Left colon (tissue), 2 donors: ENCODE measurements around the gene GALNT9. TPM values are rescaled to one million over a fixed set of nuclear protein-coding genes. Genes with fewer than 3 reads are reported as not detected.
A peak's percentile ranks its signal among the peaks of the same experiment; 100 is the strongest.
"Not testable (repeated sequence)": the region's sequence is repeated elsewhere in the genome, so short reads cannot be mapped to it uniquely, and the experiment has no call there.

Experiments
- ATAC-seq: fragments of 200-7000 bp; cut with Tn5 transposase; one replicate; pipeline ENCODE4 v1.9.1; 2020; ENCODE audit warnings: mild to moderate bottlenecking, moderate library complexity
- DNase-seq, 2 donors: peaks; one replicate each; pipeline ENCODE4 v3.0.0-alpha.2; 2020
- intact Hi-C, 2 donors: fragments of 100-400 bp; cut with DNase I in 1 of 2; cut with micrococcal nuclease in 1 of 2; formaldehyde crosslinking; loops; one replicate each; pipeline versions ENCODE4 v1.11.2 to v1.14.0; 2022; cut with DNase I, micrococcal nuclease
- total RNA-seq, 2 donors: library from RNA; stranded (reverse); fragmentation: NEBNext Ultra II Directional; extraction: Animal tissue kit (Norgen Biotek cat#: 25700); gene quantifications; one replicate each; pipeline ENCODE4 v1.2.1, GENCODE V29; 2021
- donor health status: DM: no; HTN: no; CAD: no.
- donor health status: DM: yes; HTN: yes; CAD: no.

The GALNT9 gene
- total RNA-seq, 2 donors from 2014 or later = 0.39 TPM; not detected in 1

GRCh38 chr12:132201391-132202120, 127.8 kb downstream of the GALNT9 start:
- DNase-seq (no peak), ATAC-seq (no peak)
- intact Hi-C loops = no loop called here

GRCh38 chr12:132200800-132201199, 128.6 kb downstream of the GALNT9 start:
- no peak for ATAC-seq
- intact Hi-C loops = no loop called here
- DNase-seq = no peak

GRCh38 chr12:132199526-132200319, 129.7 kb downstream of the GALNT9 start:
- intact Hi-C loops = no loop called here
- ATAC-seq (no peak), DNase-seq (no peak)

GRCh38 chr12:132199101-132199500, 130.3 kb downstream of the GALNT9 start:
- ATAC-seq (no peak), DNase-seq (no peak)
- intact Hi-C loops = no loop called here

GRCh38 chr12:132197581-132198354, 131.6 kb downstream of the GALNT9 start:
- ATAC-seq (no peak), DNase-seq (peak in 1 of 2 donors; percentile 20)
- intact Hi-C loops = no loop called here

GRCh38 chr12:132196873-132197390, 132.5 kb downstream of the GALNT9 start:
- ATAC-seq (no peak), DNase-seq (no peak)
- intact Hi-C loops = no loop called here

GRCh38 chr12:132196038-132196872, 133.1 kb downstream of the GALNT9 start:
- DNase-seq (no peak), ATAC-seq (peak; percentile 61)
- intact Hi-C loops = no loop called here

GRCh38 chr12:132195242-132195641, 134.1 kb downstream of the GALNT9 start:
- DNase-seq, intact Hi-C loops, ATAC-seq: not testable (repeated sequence)

GRCh38 chr12:132194556-132194955, 134.8 kb downstream of the GALNT9 start:
- DNase-seq = no peak
- no peak for ATAC-seq
- intact Hi-C loops = no loop called here

GRCh38 chr12:132194056-132194455, 135.3 kb downstream of the GALNT9 start:
- intact Hi-C loops = no loop called here
- DNase-seq = no peak
- ATAC-seq = no peak

GRCh38 chr12:132191715-132192553, 137.5 kb downstream of the GALNT9 start:
- ATAC-seq (no peak), DNase-seq (no peak)
- intact Hi-C loops = no loop called here

GRCh38 chr12:132190834-132191500, 138.4 kb downstream of the GALNT9 start:
- ATAC-seq (no peak), DNase-seq (no peak)
- intact Hi-C loops = no loop called here

- intact Hi-C loops = no loop called here
- ATAC-seq = peak; percentile 38
- DNase-seq = peak in 1 of 2 donors; percentile 50
Measured at GRCh38 chr12:132190012-132190755, 139.2 kb downstream of the GALNT9 start.

- intact Hi-C loops = no loop called here
- peak; percentile 95 for ATAC-seq
- DNase-seq = peak; percentile 93 to 94
Measured at GRCh38 chr12:132189378-132190011, 139.9 kb downstream of the GALNT9 start.

GRCh38 chr12:132188916-132189325, 140.5 kb downstream of the GALNT9 start:
- intact Hi-C loops = no loop called here
- no peak for ATAC-seq

GRCh38 chr12:132188451-132188901, 140.9 kb downstream of the GALNT9 start:
- peak in 1 of 2 donors; percentile 20 for DNase-seq
- ATAC-seq = no peak
- intact Hi-C loops = no loop called here

More at GRCh38 chr12:132188916-132189325, 140.5 kb downstream of the GALNT9 start:
- peak in 1 of 2 donors; percentile 16 for DNase-seq
